ENCODE measurements around the gene IQCM.

- TF ChIP-seq POLR2A (IDR thresholded peaks at IDR 0.05; ENCODE audit: low read depth, low read length), result no peak
- TF ChIP-seq POLR2AphosphoS5 (IDR thresholded peaks at IDR 0.05; ENCODE audit: low read depth, low read length), result no peak
- TF ChIP-seq PAX5 (IDR thresholded peaks at IDR 0.05; ENCODE audit: insufficient read depth, low read length, severe bottlenecking), result no peak
- TF ChIP-seq TAF1 (IDR thresholded peaks at IDR 0.05; ENCODE audit: low read depth, low read length), result no peak
- no peak for TF ChIP-seq POU2F2 (IDR thresholded peaks at IDR 0.05; ENCODE audit: low read depth, low read length)
- TF ChIP-seq SPI1 (IDR thresholded peaks at IDR 0.05; ENCODE audit: low read depth, low read length), result no peak
Observed at GRCh38 chr4:149709640-149710039, 106.0 kb downstream of the IQCM start.
